Measurements from ENCODE around the gene MYO7B. TPM values are rescaled to one million over a fixed set of nuclear protein-coding genes. Genes with fewer than 3 reads are reported as not detected.

MYO7B gene
- total and polyA plus RNA-seq, 9 of the 15 experiments (the other 6 are each of a cell fraction or from before 2014, with no cell fraction given) = 0.08 TPM; not detected in 8

GRCh38 chr2:127526132-127527000 is 9.1 kb upstream of the MYO7B start, which contains the start of gene IWS1 (continued):
- TF ChIP-seq, protein P1, sequence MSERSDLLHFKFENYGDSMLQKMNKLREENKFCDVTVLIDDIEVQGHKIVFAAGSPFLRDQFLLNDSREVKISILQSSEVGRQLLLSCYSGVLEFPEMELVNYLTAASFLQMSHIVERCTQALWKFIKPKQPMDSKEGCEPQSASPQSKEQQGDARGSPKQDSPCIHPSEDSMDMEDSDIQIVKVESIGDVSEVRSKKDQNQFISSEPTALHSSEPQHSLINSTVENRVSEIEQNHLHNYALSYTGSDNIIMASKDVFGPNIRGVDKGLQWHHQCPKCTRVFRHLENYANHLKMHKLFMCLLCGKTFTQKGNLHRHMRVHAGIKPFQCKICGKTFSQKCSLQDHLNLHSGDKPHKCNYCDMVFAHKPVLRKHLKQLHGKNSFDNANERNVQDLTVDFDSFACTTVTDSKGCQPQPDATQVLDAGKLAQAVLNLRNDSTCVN (CRISPR knock-in tag; IDR thresholded peaks at IDR 0.05) = no peak
- TF ChIP-seq JUN (IDR thresholded peaks at IDR 0.05; ENCODE audit: borderline replicate concordance, low read depth, low read length) = peak; percentile 12; the same call in 1 of the 2 replicates
- TF ChIP-seq JUN (CRISPR knock-in tag; IDR thresholded peaks at IDR 0.05; ENCODE audit: borderline replicate concordance) = no peak
- peak; percentile 53; the same call in 1 of the 2 replicates for TF ChIP-seq BRD4 (IDR thresholded peaks at IDR 0.05)
- no peak for TF ChIP-seq ZBTB34 (CRISPR knock-in tag; IDR thresholded peaks at IDR 0.05)
- TF ChIP-seq RBBP5 (IDR thresholded peaks at IDR 0.05; ENCODE audit: borderline replicate concordance, insufficient read depth, low read length, poor library complexity, severe bottlenecking) = peak; percentile 93
- 0 out of 2 replicates have a peak, but pooled peaks have one; percentile 12 for TF ChIP-seq PHF21A (IDR thresholded peaks at IDR 0.05; ENCODE audit: borderline replicate concordance, low read depth)
- TF ChIP-seq, protein P2, sequence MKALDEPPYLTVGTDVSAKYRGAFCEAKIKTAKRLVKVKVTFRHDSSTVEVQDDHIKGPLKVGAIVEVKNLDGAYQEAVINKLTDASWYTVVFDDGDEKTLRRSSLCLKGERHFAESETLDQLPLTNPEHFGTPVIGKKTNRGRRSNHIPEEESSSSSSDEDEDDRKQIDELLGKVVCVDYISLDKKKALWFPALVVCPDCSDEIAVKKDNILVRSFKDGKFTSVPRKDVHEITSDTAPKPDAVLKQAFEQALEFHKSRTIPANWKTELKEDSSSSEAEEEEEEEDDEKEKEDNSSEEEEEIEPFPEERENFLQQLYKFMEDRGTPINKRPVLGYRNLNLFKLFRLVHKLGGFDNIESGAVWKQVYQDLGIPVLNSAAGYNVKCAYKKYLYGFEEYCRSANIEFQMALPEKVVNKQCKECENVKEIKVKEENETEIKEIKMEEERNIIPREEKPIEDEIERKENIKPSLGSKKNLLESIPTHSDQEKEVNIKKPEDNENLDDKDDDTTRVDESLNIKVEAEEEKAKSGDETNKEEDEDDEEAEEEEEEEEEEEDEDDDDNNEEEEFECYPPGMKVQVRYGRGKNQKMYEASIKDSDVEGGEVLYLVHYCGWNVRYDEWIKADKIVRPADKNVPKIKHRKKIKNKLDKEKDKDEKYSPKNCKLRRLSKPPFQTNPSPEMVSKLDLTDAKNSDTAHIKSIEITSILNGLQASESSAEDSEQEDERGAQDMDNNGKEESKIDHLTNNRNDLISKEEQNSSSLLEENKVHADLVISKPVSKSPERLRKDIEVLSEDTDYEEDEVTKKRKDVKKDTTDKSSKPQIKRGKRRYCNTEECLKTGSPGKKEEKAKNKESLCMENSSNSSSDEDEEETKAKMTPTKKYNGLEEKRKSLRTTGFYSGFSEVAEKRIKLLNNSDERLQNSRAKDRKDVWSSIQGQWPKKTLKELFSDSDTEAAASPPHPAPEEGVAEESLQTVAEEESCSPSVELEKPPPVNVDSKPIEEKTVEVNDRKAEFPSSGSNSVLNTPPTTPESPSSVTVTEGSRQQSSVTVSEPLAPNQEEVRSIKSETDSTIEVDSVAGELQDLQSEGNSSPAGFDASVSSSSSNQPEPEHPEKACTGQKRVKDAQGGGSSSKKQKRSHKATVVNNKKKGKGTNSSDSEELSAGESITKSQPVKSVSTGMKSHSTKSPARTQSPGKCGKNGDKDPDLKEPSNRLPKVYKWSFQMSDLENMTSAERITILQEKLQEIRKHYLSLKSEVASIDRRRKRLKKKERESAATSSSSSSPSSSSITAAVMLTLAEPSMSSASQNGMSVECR (CRISPR knock-in tag; IDR thresholded peaks at IDR 0.05) = no peak
- TF ChIP-seq RNF2 (IDR thresholded peaks at IDR 0.05) = peak; percentile 49; the same call in 1 of the 2 replicates
- peak; percentile 85 for TF ChIP-seq NCOA1 (IDR thresholded peaks at IDR 0.05; ENCODE audit: low read depth)
- peak; percentile 83 for TF ChIP-seq ZNF592 (IDR thresholded peaks at IDR 0.05)
- no peak for TF ChIP-seq STAT5B (CRISPR knock-in tag; IDR thresholded peaks at IDR 0.05)
- no peak for TF ChIP-seq SMC3 (conservative IDR thresholded peaks at IDR 0.05; ENCODE audit: insufficient read depth, low read depth, low read length)
- no peak for TF ChIP-seq SP2 (IDR thresholded peaks at IDR 0.05; ENCODE audit: extremely low read depth, low read depth, low read length, poor library complexity, severe bottlenecking)
- no peak for TF ChIP-seq NFIX (CRISPR knock-in tag; IDR thresholded peaks at IDR 0.05; ENCODE audit: low read depth)

Data from K562 (cell line).